ENCODE measurements around the gene SP100.

Gene SP100

DNA sequence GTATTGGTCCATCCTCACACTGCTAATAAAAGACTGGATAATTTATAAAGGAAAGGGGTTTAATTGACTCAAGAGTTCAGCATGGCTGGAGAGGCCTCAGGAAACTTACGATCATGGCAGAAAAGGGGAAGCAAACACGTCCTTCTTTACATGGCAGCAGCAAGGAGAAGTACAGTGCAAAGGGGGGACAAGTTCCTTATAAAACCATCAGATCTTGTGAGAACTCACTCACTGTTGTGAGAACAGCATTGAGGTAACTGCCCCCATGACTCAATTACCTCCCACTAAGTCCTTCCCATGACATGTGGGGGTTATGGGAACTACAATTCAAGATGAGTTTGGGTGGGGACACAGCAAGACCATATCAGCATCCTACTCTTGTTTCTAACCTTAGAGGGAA is 37.0 kb downstream of the SP100 start:
- Histone ChIP-seq H3K27ac (ENCODE audit: low read depth, low read length) (no peak overlapping the region), H3K4me1 (ENCODE audit: control insufficient read depth in 5 of 5, insufficient read depth in 5 of 5, low read length in 5 of 5) (peaks cover 0 to 16% (median 9%) of the 10 kb centered on the region in 5 donors), H3K27me3 (ENCODE audit: control insufficient read depth in 5 of 5, insufficient read depth in 4 of 5, low read length in 5 of 5) (no peaks in the 10 kb centered on the region), H3K9ac (ENCODE audit: low read length in 5 of 5) (no peak overlapping the region), H3K9me3 (ENCODE audit: control insufficient read depth in 5 of 5, low read length in 5 of 5) (no peaks in the 10 kb centered on the region), H3K4me3 (ENCODE audit: low read depth in 1 of 5, low read length in 5 of 5) (no peak overlapping the region), H3K36me3 (ENCODE audit: control insufficient read depth in 5 of 5, insufficient read depth in 5 of 5, low read length in 5 of 5) (peaks cover 47 to 66% (median 55%) of the 10 kb centered on the region in 5 donors)

GRCh38 chr2:230455005-230455684 is 39.1 kb downstream of the SP100 start:
- Histone ChIP-seq H3K9ac (ENCODE audit: low read length in 5 of 5) (no peak overlapping the region), H3K27me3 (ENCODE audit: control insufficient read depth in 5 of 5, insufficient read depth in 4 of 5, low read length in 5 of 5) (no peaks in the 10 kb centered on the region), H3K36me3 (ENCODE audit: control insufficient read depth in 5 of 5, insufficient read depth in 5 of 5, low read length in 5 of 5) (peaks cover 44 to 65% (median 54%) of the 10 kb centered on the region in 5 donors), H3K4me3 (ENCODE audit: low read depth in 1 of 5, low read length in 5 of 5) (no peak overlapping the region), H3K9me3 (ENCODE audit: control insufficient read depth in 5 of 5, low read length in 5 of 5) (no peaks in the 10 kb centered on the region), H3K27ac (ENCODE audit: low read depth, low read length) (no peak overlapping the region), H3K4me1 (ENCODE audit: control insufficient read depth in 5 of 5, insufficient read depth in 5 of 5, low read length in 5 of 5) (peaks cover 0 to 11% (median 5%) of the 10 kb centered on the region in 5 donors)

GRCh38 chr2:230457073-230457768 is 41.2 kb downstream of the SP100 start:
- no peaks in the 10 kb centered on the region for H3K27me3 ChIP-seq (ENCODE audit: control insufficient read depth in 5 of 5, insufficient read depth in 4 of 5, low read length in 5 of 5)
- H3K36me3 ChIP-seq (ENCODE audit: control insufficient read depth in 5 of 5, insufficient read depth in 5 of 5, low read length in 5 of 5): peaks cover 47 to 65% (median 51%) of the 10 kb centered on the region in 5 donors
- H3K4me3 ChIP-seq (ENCODE audit: low read depth in 1 of 5, low read length in 5 of 5): peak overlapping the region in 1 of 5 donors; percentile 36
- H3K9ac ChIP-seq (ENCODE audit: low read length in 5 of 5): no peak overlapping the region
- H3K27ac ChIP-seq (ENCODE audit: low read depth, low read length): no peak overlapping the region
- H3K9me3 ChIP-seq (ENCODE audit: control insufficient read depth in 5 of 5, low read length in 5 of 5): no peaks in the 10 kb centered on the region
- peaks cover 0 to 11% (median 5%) of the 10 kb centered on the region in 5 donors for H3K4me1 ChIP-seq (ENCODE audit: control insufficient read depth in 5 of 5, insufficient read depth in 5 of 5, low read length in 5 of 5)

DNA sequence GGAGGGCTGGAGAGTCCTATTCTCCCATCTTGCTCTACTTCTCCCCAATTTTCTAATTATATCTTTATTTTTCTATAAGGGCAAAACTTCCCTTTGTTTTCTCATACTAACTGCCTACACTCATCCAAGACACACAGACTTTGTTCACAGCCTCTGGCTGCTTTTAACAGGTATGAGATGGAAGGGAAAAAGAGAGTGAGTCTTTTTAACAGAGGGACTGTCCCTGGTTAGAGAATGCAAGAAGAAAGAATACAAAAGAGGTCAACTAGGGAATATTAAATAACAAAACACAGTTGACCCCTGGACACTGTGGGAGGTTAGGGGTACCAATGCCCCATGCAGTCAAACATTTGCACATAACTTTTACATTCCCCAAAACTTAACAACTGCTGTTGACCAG is 41.8 kb downstream of the SP100 start:
- H3K27me3 ChIP-seq (ENCODE audit: control insufficient read depth in 5 of 5, insufficient read depth in 4 of 5, low read length in 5 of 5): no peaks in the 10 kb centered on the region
- no peak overlapping the region for H3K27ac ChIP-seq (ENCODE audit: low read depth, low read length)
- no peak overlapping the region for H3K9ac ChIP-seq (ENCODE audit: low read length in 5 of 5)
- H3K4me3 ChIP-seq (ENCODE audit: low read depth in 1 of 5, low read length in 5 of 5): no peak overlapping the region
- no peaks in the 10 kb centered on the region for H3K9me3 ChIP-seq (ENCODE audit: control insufficient read depth in 5 of 5, low read length in 5 of 5)
- H3K4me1 ChIP-seq (ENCODE audit: control insufficient read depth in 5 of 5, insufficient read depth in 5 of 5, low read length in 5 of 5): peaks cover 0 to 11% (median 5%) of the 10 kb centered on the region in 5 donors
- H3K36me3 ChIP-seq (ENCODE audit: control insufficient read depth in 5 of 5, insufficient read depth in 5 of 5, low read length in 5 of 5): peaks cover 49 to 69% (median 57%) of the 10 kb centered on the region in 5 donors

GRCh38 chr2:230459216-230459615 is 43.2 kb downstream of the SP100 start:
- H3K27me3 ChIP-seq (ENCODE audit: control insufficient read depth in 5 of 5, insufficient read depth in 4 of 5, low read length in 5 of 5): no peaks in the 10 kb centered on the region
- H3K4me1 ChIP-seq (ENCODE audit: control insufficient read depth in 5 of 5, insufficient read depth in 5 of 5, low read length in 5 of 5): peaks cover 0 to 11% (median 5%) of the 10 kb centered on the region in 5 donors
- no peak overlapping the region for H3K4me3 ChIP-seq (ENCODE audit: low read depth in 1 of 5, low read length in 5 of 5)
- H3K9ac ChIP-seq (ENCODE audit: low read length in 5 of 5): no peak overlapping the region
- no peaks in the 10 kb centered on the region for H3K9me3 ChIP-seq (ENCODE audit: control insufficient read depth in 5 of 5, low read length in 5 of 5)
- no peak overlapping the region for H3K27ac ChIP-seq (ENCODE audit: low read depth, low read length)
- H3K36me3 ChIP-seq (ENCODE audit: control insufficient read depth in 5 of 5, insufficient read depth in 5 of 5, low read length in 5 of 5): peaks cover 55 to 76% (median 63%) of the 10 kb centered on the region in 5 donors

- Histone ChIP-seq H3K9me3 (ENCODE audit: control insufficient read depth in 5 of 5, low read length in 5 of 5) (peaks cover 0 to 11% (median 4%) of the 10 kb centered on the region in 5 donors), H3K36me3 (ENCODE audit: control insufficient read depth in 5 of 5, insufficient read depth in 5 of 5, low read length in 5 of 5) (peaks cover 52 to 71% (median 66%) of the 10 kb centered on the region in 5 donors), H3K4me3 (ENCODE audit: low read depth in 1 of 5, low read length in 5 of 5) (no peak overlapping the region), H3K4me1 (ENCODE audit: control insufficient read depth in 5 of 5, insufficient read depth in 5 of 5, low read length in 5 of 5) (no peaks in the 10 kb centered on the region), H3K27ac (ENCODE audit: low read depth, low read length) (no peak overlapping the region), H3K9ac (ENCODE audit: low read length in 5 of 5) (no peak overlapping the region), H3K27me3 (ENCODE audit: control insufficient read depth in 5 of 5, insufficient read depth in 4 of 5, low read length in 5 of 5) (no peaks in the 10 kb centered on the region)
Measured at GRCh38 chr2:230471074-230471473, 55.1 kb downstream of the SP100 start.

- Histone ChIP-seq H3K36me3 (ENCODE audit: control insufficient read depth in 5 of 5, insufficient read depth in 5 of 5, low read length in 5 of 5) (peaks cover 41 to 58% (median 56%) of the 10 kb centered on the region in 5 donors), H3K9me3 (ENCODE audit: control insufficient read depth in 5 of 5, low read length in 5 of 5) (peaks cover 0 to 11% (median 4%) of the 10 kb centered on the region in 5 donors), H3K27me3 (ENCODE audit: control insufficient read depth in 5 of 5, insufficient read depth in 4 of 5, low read length in 5 of 5) (no peaks in the 10 kb centered on the region), H3K27ac (ENCODE audit: low read depth, low read length) (no peak overlapping the region), H3K4me1 (ENCODE audit: control insufficient read depth in 5 of 5, insufficient read depth in 5 of 5, low read length in 5 of 5) (no peaks in the 10 kb centered on the region), H3K4me3 (ENCODE audit: low read depth in 1 of 5, low read length in 5 of 5) (no peak overlapping the region), H3K9ac (ENCODE audit: low read length in 5 of 5) (no peak overlapping the region)
Measured at GRCh38 chr2:230472621-230473018, 56.6 kb downstream of the SP100 start.

DNA sequence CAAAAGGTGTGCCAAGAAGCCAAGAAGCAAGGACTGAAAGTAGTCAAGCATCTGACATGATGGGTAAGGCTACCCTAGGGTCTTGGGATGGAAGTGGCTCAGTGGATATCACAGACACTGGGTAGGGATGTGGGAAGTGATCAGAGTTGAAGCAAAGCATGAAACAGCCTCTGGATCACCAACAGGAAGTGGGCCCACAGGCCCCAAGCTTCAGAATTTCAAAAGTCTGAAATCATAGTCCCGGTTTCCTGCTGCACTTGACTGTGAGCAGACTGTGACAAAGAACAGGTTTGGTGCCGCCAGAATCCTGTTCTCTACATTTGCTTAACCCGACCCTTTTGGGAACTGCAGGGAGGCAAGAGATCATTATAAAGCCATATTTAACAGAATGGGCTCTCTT is 57.4 kb downstream of the SP100 start:
- Histone ChIP-seq H3K27me3 (ENCODE audit: control insufficient read depth in 5 of 5, insufficient read depth in 4 of 5, low read length in 5 of 5) (no peaks in the 10 kb centered on the region), H3K36me3 (ENCODE audit: control insufficient read depth in 5 of 5, insufficient read depth in 5 of 5, low read length in 5 of 5) (peaks cover 41 to 53% (median 51%) of the 10 kb centered on the region in 5 donors), H3K9ac (ENCODE audit: low read length in 5 of 5) (no peak overlapping the region), H3K9me3 (ENCODE audit: control insufficient read depth in 5 of 5, low read length in 5 of 5) (peaks cover 0 to 11% (median 4%) of the 10 kb centered on the region in 5 donors), H3K27ac (ENCODE audit: low read depth, low read length) (no peak overlapping the region), H3K4me1 (ENCODE audit: control insufficient read depth in 5 of 5, insufficient read depth in 5 of 5, low read length in 5 of 5) (no peaks in the 10 kb centered on the region), H3K4me3 (ENCODE audit: low read depth in 1 of 5, low read length in 5 of 5) (no peak overlapping the region)

DNA sequence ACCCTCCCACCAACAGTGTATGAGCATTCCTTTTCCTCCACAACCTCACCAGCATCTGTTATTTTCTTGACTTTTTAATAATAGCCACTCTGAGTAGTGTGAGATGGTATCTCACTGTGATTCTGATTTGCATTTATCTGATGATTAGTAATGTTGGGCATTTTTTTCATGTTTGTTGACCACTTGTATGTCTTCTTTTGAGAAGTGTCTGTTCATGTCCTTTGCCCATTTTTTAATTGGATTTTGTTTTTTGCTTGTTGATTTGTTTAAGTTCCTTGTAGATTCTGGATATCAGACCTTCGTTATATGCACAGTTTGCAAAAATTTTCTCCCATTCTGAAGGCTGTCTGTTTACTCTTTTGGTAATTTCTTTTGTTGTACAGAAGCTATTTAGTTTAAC is 59.1 kb downstream of the SP100 start:
- Histone ChIP-seq H3K27ac (ENCODE audit: low read depth, low read length) (no peak overlapping the region), H3K36me3 (ENCODE audit: control insufficient read depth in 5 of 5, insufficient read depth in 5 of 5, low read length in 5 of 5) (peaks cover 36 to 46% (median 45%) of the 10 kb centered on the region in 5 donors), H3K9ac (ENCODE audit: low read length in 5 of 5) (no peak overlapping the region), H3K27me3 (ENCODE audit: control insufficient read depth in 5 of 5, insufficient read depth in 4 of 5, low read length in 5 of 5) (no peaks in the 10 kb centered on the region), H3K4me3 (ENCODE audit: low read depth in 1 of 5, low read length in 5 of 5) (no peak overlapping the region), H3K4me1 (ENCODE audit: control insufficient read depth in 5 of 5, insufficient read depth in 5 of 5, low read length in 5 of 5) (no peaks in the 10 kb centered on the region), H3K9me3 (ENCODE audit: control insufficient read depth in 5 of 5, low read length in 5 of 5) (peaks cover 0 to 11% (median 4%) of the 10 kb centered on the region in 5 donors)

DNA sequence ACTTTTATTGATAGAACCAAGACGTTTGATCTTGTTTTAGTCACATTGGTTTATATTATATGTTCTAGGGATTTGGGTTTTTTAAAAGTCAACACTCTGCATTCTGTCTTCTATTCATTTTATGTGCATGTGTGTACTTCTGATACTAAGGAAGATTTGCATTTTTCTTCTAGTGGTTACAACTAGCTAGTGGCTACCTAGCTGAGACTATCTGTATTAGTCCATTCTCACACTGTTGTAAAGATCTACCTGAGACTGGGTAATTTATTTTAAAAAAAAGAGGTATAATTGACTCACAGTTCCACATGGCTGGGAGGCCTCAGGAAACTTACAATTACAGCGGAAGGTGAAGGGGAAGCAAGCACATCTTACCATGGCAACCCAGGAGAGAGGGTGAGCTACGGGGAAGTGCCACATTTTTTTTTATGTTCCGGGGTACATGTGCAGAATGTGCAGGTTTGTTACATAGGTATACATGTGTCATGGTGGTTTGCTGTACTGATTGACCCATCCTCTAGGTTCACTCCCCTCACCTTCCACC is 69.9 kb downstream of the SP100 start:
- no peaks in the 10 kb centered on the region for H3K27me3 ChIP-seq (ENCODE audit: control insufficient read depth in 5 of 5, insufficient read depth in 4 of 5, low read length in 5 of 5)
- H3K9ac ChIP-seq (ENCODE audit: low read length in 5 of 5): no peak overlapping the region
- H3K9me3 ChIP-seq (ENCODE audit: control insufficient read depth in 5 of 5, low read length in 5 of 5): peaks cover 0 to 3% (median 0%) of the 10 kb centered on the region in 5 donors
- no peak overlapping the region for H3K4me3 ChIP-seq (ENCODE audit: low read depth in 1 of 5, low read length in 5 of 5)
- H3K4me1 ChIP-seq (ENCODE audit: control insufficient read depth in 5 of 5, insufficient read depth in 5 of 5, low read length in 5 of 5): no peaks in the 10 kb centered on the region
- peaks cover 14 to 34% (median 24%) of the 10 kb centered on the region in 5 donors for H3K36me3 ChIP-seq (ENCODE audit: control insufficient read depth in 5 of 5, insufficient read depth in 5 of 5, low read length in 5 of 5)
- H3K27ac ChIP-seq (ENCODE audit: low read depth, low read length): no peak overlapping the region

Measured in subcutaneous abdominal adipose tissue (tissue), 5 donors.